ENCODE data around the gene TEX9.

TEX9 gene

DNA sequence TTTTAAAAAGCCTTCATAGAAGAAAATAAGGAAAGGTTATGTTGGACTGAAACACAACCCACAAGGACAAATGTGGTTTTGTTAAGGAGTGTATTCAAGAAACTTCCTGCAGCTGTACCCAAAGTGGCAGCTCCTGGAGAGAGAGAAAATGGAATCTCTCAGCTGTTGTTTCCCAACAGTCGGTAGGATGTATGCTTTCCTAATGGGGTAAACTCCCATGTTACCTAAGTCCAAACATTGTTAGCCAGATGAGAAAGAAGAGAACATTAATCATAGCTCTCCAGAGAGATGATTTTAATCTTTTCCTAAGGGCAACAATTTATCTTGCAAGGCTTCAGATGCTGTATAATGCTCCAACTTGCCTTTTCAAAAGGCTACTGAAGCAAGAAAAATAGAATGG lies 22.6 kb upstream of the TEX9 start:
- Histone ChIP-seq H4K5ac (ENCODE audit: low read length) (no peak overlapping the region), H3K27ac (ENCODE audit: low read depth, low read length) (no peak overlapping the region), H3K27me3 (ENCODE audit: insufficient read depth, low read length, poor library complexity) (no peaks in the 10 kb centered on the region), H3K4ac (ENCODE audit: low read depth, low read length) (no peak overlapping the region), H4K8ac (ENCODE audit: low read depth, low read length) (no peak overlapping the region), H3K23ac (ENCODE audit: low read length) (no peak overlapping the region), H3K79me1 (ENCODE audit: low read length) (no peaks in the 10 kb centered on the region), H2AK5ac (ENCODE audit: low read length) (no peak overlapping the region), H3K36me3 (ENCODE audit: control insufficient read depth, insufficient read depth, low read length) (no peaks in the 10 kb centered on the region), H3K9ac (ENCODE audit: low read length) (no peak overlapping the region), H3K56ac (ENCODE audit: low read length) (no peak overlapping the region), H2BK15ac (replicated peaks; ENCODE audit: low read depth) (no peak overlapping the region), H3K4me1 (ENCODE audit: control insufficient read depth, low read depth, low read length) (no peaks in the 10 kb centered on the region), H2BK120ac (ENCODE audit: low read depth, low read length) (no peak overlapping the region), H3K4me2 (ENCODE audit: low read length) (no peak overlapping the region), H3K18ac (ENCODE audit: low read length) (no peak overlapping the region), H3K79me2 (ENCODE audit: control insufficient read depth, insufficient read depth, low read length) (no peaks in the 10 kb centered on the region), H2BK5ac (ENCODE audit: low read length) (no peak overlapping the region), H3K4me3 (ENCODE audit: low read length) (no peak overlapping the region)
- DNase-seq: no peak
- WGBS (ENCODE audit: extremely low coverage, insufficient coverage, low lambda C conversion rate): no CpG with 5 or more reads among the region's 1 CpG

DNA sequence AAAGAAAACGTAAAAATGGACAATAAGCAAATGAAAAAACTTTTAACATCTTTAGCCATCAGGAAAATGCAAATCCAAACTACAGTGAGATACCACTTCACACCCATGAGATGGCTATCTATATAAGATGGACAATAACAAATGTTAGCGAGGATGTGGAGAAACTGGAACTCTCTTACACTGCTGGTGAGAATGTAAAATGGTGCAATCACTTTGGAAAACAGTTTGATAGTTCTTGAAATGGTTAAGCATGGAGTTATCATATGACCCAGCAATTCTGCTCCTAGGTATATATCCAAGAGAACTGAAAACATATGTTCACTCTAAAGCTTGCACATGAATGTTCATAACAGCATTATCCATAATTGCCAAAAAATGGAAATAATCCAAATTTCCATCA lies 21.3 kb upstream of the TEX9 start:
- WGBS (ENCODE audit: extremely low coverage, insufficient coverage, low lambda C conversion rate): no CpG with 5 or more reads among the region's 2 CpGs
- no peak overlapping the region for H2BK5ac ChIP-seq (ENCODE audit: low read length)
- no peaks in the 10 kb centered on the region for H3K36me3 ChIP-seq (ENCODE audit: control insufficient read depth, insufficient read depth, low read length)
- H2BK15ac ChIP-seq (replicated peaks; ENCODE audit: low read depth): no peak overlapping the region
- no peaks in the 10 kb centered on the region for H3K79me1 ChIP-seq (ENCODE audit: low read length)
- DNase-seq: no peak
- no peak overlapping the region for H3K23ac ChIP-seq (ENCODE audit: low read length)
- no peak overlapping the region for H3K9ac ChIP-seq (ENCODE audit: low read length)
- no peak overlapping the region for H3K4ac ChIP-seq (ENCODE audit: low read depth, low read length)
- no peak overlapping the region for H4K5ac ChIP-seq (ENCODE audit: low read length)
- no peaks in the 10 kb centered on the region for H3K27me3 ChIP-seq (ENCODE audit: insufficient read depth, low read length, poor library complexity)
- no peaks in the 10 kb centered on the region for H3K4me1 ChIP-seq (ENCODE audit: control insufficient read depth, low read depth, low read length)
- H3K18ac ChIP-seq (ENCODE audit: low read length): no peak overlapping the region
- no peak overlapping the region for H2BK120ac ChIP-seq (ENCODE audit: low read depth, low read length)
- no peak overlapping the region for H2AK5ac ChIP-seq (ENCODE audit: low read length)
- no peaks in the 10 kb centered on the region for H3K79me2 ChIP-seq (ENCODE audit: control insufficient read depth, insufficient read depth, low read length)
- no peak overlapping the region for H3K4me3 ChIP-seq (ENCODE audit: low read length)
- no peak overlapping the region for H3K27ac ChIP-seq (ENCODE audit: low read depth, low read length)
- no peak overlapping the region for H3K4me2 ChIP-seq (ENCODE audit: low read length)
- H3K56ac ChIP-seq (ENCODE audit: low read length): no peak overlapping the region
- H4K8ac ChIP-seq (ENCODE audit: low read depth, low read length): no peak overlapping the region

DNA sequence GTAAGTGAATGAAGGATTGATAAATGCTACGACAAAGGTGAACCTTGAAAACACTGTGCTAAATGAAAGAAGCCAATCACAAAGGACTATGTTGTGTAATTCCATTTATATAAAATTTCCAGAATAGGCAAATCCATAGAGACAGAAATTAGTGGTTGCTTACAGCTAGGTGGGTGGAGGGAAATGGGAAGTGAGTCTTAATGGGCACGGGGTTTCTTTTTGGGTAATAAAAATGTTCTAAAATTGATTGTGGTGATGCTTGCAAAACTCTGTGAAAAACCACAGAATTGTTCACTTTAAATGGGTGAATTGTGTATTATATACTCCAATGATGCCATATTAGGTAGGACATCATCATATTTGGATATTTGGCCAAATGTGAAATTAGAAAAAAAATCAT lies 20.9 kb upstream of the TEX9 start:
- no peak overlapping the region for H3K9ac ChIP-seq (ENCODE audit: low read length)
- no peak overlapping the region for H3K27ac ChIP-seq (ENCODE audit: low read depth, low read length)
- H2BK120ac ChIP-seq (ENCODE audit: low read depth, low read length): no peak overlapping the region
- H3K18ac ChIP-seq (ENCODE audit: low read length): no peak overlapping the region
- H3K56ac ChIP-seq (ENCODE audit: low read length): no peak overlapping the region
- no peak overlapping the region for H3K4ac ChIP-seq (ENCODE audit: low read depth, low read length)
- no peak overlapping the region for H3K4me2 ChIP-seq (ENCODE audit: low read length)
- no peaks in the 10 kb centered on the region for H3K79me1 ChIP-seq (ENCODE audit: low read length)
- no peaks in the 10 kb centered on the region for H3K4me1 ChIP-seq (ENCODE audit: control insufficient read depth, low read depth, low read length)
- DNase-seq: no peak
- H3K27me3 ChIP-seq (ENCODE audit: insufficient read depth, low read length, poor library complexity): no peaks in the 10 kb centered on the region
- H3K23ac ChIP-seq (ENCODE audit: low read length): no peak overlapping the region
- H4K8ac ChIP-seq (ENCODE audit: low read depth, low read length): no peak overlapping the region
- H2BK5ac ChIP-seq (ENCODE audit: low read length): no peak overlapping the region
- WGBS (ENCODE audit: extremely low coverage, insufficient coverage, low lambda C conversion rate): no CpG with 5 or more reads among the region's 2 CpGs
- no peak overlapping the region for H2AK5ac ChIP-seq (ENCODE audit: low read length)
- H2BK15ac ChIP-seq (replicated peaks; ENCODE audit: low read depth): no peak overlapping the region
- H3K36me3 ChIP-seq (ENCODE audit: control insufficient read depth, insufficient read depth, low read length): no peaks in the 10 kb centered on the region
- no peak overlapping the region for H3K4me3 ChIP-seq (ENCODE audit: low read length)
- H3K79me2 ChIP-seq (ENCODE audit: control insufficient read depth, insufficient read depth, low read length): no peaks in the 10 kb centered on the region
- H4K5ac ChIP-seq (ENCODE audit: low read length): no peak overlapping the region

DNA sequence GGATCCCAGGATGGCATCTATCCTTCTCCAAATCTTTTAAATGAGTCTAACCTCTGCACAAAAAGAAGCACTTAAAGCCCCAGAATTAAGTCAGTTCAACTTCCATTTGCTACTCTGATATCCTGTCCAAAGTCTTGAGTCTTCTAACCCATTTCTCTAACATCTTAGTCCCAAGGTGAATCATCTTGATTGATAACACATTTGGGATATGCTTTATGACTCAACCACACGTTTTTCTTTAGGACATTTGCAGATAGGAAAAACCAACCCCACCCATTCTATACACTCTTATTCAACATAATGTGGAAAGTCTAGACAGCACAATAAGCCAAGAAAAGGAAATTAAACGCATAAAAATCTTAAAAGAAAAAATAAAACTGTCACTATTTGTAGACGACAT lies 18.8 kb upstream of the TEX9 start:
- Histone ChIP-seq H4K5ac (ENCODE audit: low read length) (no peak overlapping the region), H2AK5ac (ENCODE audit: low read length) (no peak overlapping the region), H4K8ac (ENCODE audit: low read depth, low read length) (no peak overlapping the region), H3K79me2 (ENCODE audit: control insufficient read depth, insufficient read depth, low read length) (no peaks in the 10 kb centered on the region), H3K4ac (ENCODE audit: low read depth, low read length) (no peak overlapping the region), H3K56ac (ENCODE audit: low read length) (no peak overlapping the region), H2BK120ac (ENCODE audit: low read depth, low read length) (no peak overlapping the region), H2BK5ac (ENCODE audit: low read length) (no peak overlapping the region), H3K23ac (ENCODE audit: low read length) (no peak overlapping the region), H3K4me1 (ENCODE audit: control insufficient read depth, low read depth, low read length) (no peaks in the 10 kb centered on the region), H2BK15ac (replicated peaks; ENCODE audit: low read depth) (no peak overlapping the region), H3K4me3 (ENCODE audit: low read length) (no peak overlapping the region), H3K79me1 (ENCODE audit: low read length) (no peaks in the 10 kb centered on the region), H3K4me2 (ENCODE audit: low read length) (no peak overlapping the region), H3K18ac (ENCODE audit: low read length) (no peak overlapping the region), H3K36me3 (ENCODE audit: control insufficient read depth, insufficient read depth, low read length) (no peaks in the 10 kb centered on the region), H3K27me3 (ENCODE audit: insufficient read depth, low read length, poor library complexity) (no peaks in the 10 kb centered on the region), H3K9ac (ENCODE audit: low read length) (no peak overlapping the region), H3K27ac (ENCODE audit: low read depth, low read length) (no peak overlapping the region)
- no CpG with 5 or more reads among the region's 3 CpGs for WGBS (ENCODE audit: extremely low coverage, insufficient coverage, low lambda C conversion rate)
- no peak for DNase-seq

DNA sequence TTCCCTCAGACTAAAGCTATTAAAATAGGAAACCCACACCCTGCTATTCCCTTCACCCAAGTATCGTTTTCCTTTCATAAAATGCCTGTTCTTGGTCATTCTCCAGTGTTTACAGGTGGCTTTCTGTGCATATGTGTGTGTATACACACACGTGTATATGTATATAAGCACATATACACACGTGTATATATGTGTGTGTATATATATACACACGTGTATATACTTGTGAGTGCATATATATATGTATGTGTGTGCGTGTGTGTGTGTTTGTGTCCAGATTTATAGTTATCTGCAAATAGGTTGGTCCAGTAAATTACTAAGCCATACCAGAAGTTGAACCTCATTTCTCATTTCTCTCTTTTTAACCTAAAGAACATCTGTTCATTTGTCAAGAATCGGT lies 15.7 kb upstream of the TEX9 start:
- H3K36me3 ChIP-seq (ENCODE audit: control insufficient read depth, insufficient read depth, low read length): no peaks in the 10 kb centered on the region
- no peak overlapping the region for H3K56ac ChIP-seq (ENCODE audit: low read length)
- H2BK15ac ChIP-seq (replicated peaks; ENCODE audit: low read depth): no peak overlapping the region
- H3K4ac ChIP-seq (ENCODE audit: low read depth, low read length): no peak overlapping the region
- H2BK120ac ChIP-seq (ENCODE audit: low read depth, low read length): no peak overlapping the region
- no CpG with 5 or more reads among the region's 6 CpGs for WGBS (ENCODE audit: extremely low coverage, insufficient coverage, low lambda C conversion rate)
- no peak overlapping the region for H3K18ac ChIP-seq (ENCODE audit: low read length)
- no peak overlapping the region for H3K4me2 ChIP-seq (ENCODE audit: low read length)
- no peak overlapping the region for H3K27ac ChIP-seq (ENCODE audit: low read depth, low read length)
- H3K9ac ChIP-seq (ENCODE audit: low read length): no peak overlapping the region
- DNase-seq: no peak
- no peaks in the 10 kb centered on the region for H3K79me2 ChIP-seq (ENCODE audit: control insufficient read depth, insufficient read depth, low read length)
- H4K5ac ChIP-seq (ENCODE audit: low read length): no peak overlapping the region
- no peaks in the 10 kb centered on the region for H3K79me1 ChIP-seq (ENCODE audit: low read length)
- H3K4me3 ChIP-seq (ENCODE audit: low read length): no peak overlapping the region
- no peak overlapping the region for H2BK5ac ChIP-seq (ENCODE audit: low read length)
- no peak overlapping the region for H3K23ac ChIP-seq (ENCODE audit: low read length)
- no peaks in the 10 kb centered on the region for H3K27me3 ChIP-seq (ENCODE audit: insufficient read depth, low read length, poor library complexity)
- no peak overlapping the region for H2AK5ac ChIP-seq (ENCODE audit: low read length)
- no peak overlapping the region for H4K8ac ChIP-seq (ENCODE audit: low read depth, low read length)
- H3K4me1 ChIP-seq (ENCODE audit: control insufficient read depth, low read depth, low read length): no peaks in the 10 kb centered on the region

DNA sequence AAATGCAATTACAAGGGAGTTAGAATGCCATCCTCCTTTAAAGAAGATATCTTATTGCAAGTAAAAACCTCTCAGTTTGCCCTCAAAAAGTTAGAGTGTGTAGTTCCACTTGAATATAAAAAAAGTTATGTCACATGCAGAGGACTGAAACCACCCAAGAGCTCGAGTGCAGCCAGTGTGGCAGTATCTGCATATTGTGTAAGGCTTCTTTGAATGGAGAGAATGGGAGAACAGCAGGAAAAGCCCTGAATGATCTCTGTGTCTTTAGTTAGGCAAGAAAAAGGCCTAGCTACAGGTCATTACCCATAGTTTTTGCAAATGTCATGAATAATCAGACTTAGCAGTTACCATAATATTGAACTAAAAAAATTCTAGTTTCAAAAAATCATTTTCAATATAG lies 13.9 kb upstream of the TEX9 start:
- H3K4ac ChIP-seq (ENCODE audit: low read depth, low read length): no peak overlapping the region
- H3K4me1 ChIP-seq (ENCODE audit: control insufficient read depth, low read depth, low read length): no peaks in the 10 kb centered on the region
- no peak overlapping the region for H3K23ac ChIP-seq (ENCODE audit: low read length)
- H3K18ac ChIP-seq (ENCODE audit: low read length): no peak overlapping the region
- H3K79me1 ChIP-seq (ENCODE audit: low read length): no peaks in the 10 kb centered on the region
- no peak overlapping the region for H3K27ac ChIP-seq (ENCODE audit: low read depth, low read length)
- no peak overlapping the region for H2BK15ac ChIP-seq (replicated peaks; ENCODE audit: low read depth)
- H3K27me3 ChIP-seq (ENCODE audit: insufficient read depth, low read length, poor library complexity): no peaks in the 10 kb centered on the region
- no peak overlapping the region for H2BK120ac ChIP-seq (ENCODE audit: low read depth, low read length)
- H3K4me3 ChIP-seq (ENCODE audit: low read length): no peak overlapping the region
- no peak overlapping the region for H3K9ac ChIP-seq (ENCODE audit: low read length)
- no peaks in the 10 kb centered on the region for H3K36me3 ChIP-seq (ENCODE audit: control insufficient read depth, insufficient read depth, low read length)
- H3K4me2 ChIP-seq (ENCODE audit: low read length): no peak overlapping the region
- H4K5ac ChIP-seq (ENCODE audit: low read length): no peak overlapping the region
- H2AK5ac ChIP-seq (ENCODE audit: low read length): no peak overlapping the region
- no CpG with 5 or more reads among the region's 1 CpG for WGBS (ENCODE audit: extremely low coverage, insufficient coverage, low lambda C conversion rate)
- H3K56ac ChIP-seq (ENCODE audit: low read length): no peak overlapping the region
- no peak for DNase-seq
- H3K79me2 ChIP-seq (ENCODE audit: control insufficient read depth, insufficient read depth, low read length): no peaks in the 10 kb centered on the region
- no peak overlapping the region for H4K8ac ChIP-seq (ENCODE audit: low read depth, low read length)
- no peak overlapping the region for H2BK5ac ChIP-seq (ENCODE audit: low read length)

All from mesendoderm (in vitro differentiated cells).